GM10248 (cell line): ENCODE data around the gene RTP4.

Experiments
- CTCF ChIA-PET: fragments of 300-600 bp; sonication (Branson Sonifier 250); formaldehyde crosslinking; extraction: SDS; loops from one replicate; lab custom pipeline; 2021; ENCODE audit warnings: antibody characterized with exemption; lab: Yijun Ruan, JAX
- POLR2A ChIA-PET: fragments of 350-650 bp; sonication (Branson Sonifier 250); formaldehyde crosslinking; extraction: SDS; loops from one replicate; lab custom pipeline; 2020; ENCODE audit warnings: antibody characterized with exemption; lab: Yijun Ruan, JAX
- DNase-seq: peaks from one replicate; pipeline ENCODE4 v3.0.0; 2012; ENCODE audit errors: extremely low spot score
- TF ChIP-seq, protein P1 (sequence below): IDR thresholded peaks from 2 replicates; pipeline ENCODE4 v1.5.1; 2012; ENCODE audit warnings: mild to moderate bottlenecking, low read depth; ENCODE audit errors: extremely low read depth, missing control alignments, control extremely low read depth

RTP4 gene

DNA sequence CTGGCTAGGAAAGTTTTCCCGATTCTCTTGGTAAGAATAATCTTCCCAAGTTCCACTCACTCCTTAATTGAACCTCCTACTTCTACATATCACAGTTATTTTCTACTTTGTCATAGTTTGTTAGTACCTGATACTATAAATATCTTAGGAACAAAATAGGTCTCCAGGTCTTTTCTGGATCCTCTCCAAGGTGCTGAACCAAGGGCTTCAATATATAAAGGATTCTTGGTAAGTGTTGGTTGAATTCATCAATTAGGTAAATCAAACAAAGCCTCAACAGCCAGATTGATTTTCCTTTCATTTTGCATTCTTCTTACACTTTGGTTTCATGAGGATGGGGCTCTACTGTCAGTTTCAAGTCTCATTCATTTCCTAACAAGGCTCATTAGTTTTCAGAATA lies 27.6 kb upstream of the RTP4 start:
- ChIA-PET CTCF (interaction anchor here (1.2 to 3.3 kb wide), 4 partner anchors 8 to 21 kb away, joined by 3 to 22 read pairs (median 4); no protein-coding TSS in a partner anchor), POLR2A (no interaction called here)
- no peak for DNase-seq
- TF ChIP-seq, protein P1, sequence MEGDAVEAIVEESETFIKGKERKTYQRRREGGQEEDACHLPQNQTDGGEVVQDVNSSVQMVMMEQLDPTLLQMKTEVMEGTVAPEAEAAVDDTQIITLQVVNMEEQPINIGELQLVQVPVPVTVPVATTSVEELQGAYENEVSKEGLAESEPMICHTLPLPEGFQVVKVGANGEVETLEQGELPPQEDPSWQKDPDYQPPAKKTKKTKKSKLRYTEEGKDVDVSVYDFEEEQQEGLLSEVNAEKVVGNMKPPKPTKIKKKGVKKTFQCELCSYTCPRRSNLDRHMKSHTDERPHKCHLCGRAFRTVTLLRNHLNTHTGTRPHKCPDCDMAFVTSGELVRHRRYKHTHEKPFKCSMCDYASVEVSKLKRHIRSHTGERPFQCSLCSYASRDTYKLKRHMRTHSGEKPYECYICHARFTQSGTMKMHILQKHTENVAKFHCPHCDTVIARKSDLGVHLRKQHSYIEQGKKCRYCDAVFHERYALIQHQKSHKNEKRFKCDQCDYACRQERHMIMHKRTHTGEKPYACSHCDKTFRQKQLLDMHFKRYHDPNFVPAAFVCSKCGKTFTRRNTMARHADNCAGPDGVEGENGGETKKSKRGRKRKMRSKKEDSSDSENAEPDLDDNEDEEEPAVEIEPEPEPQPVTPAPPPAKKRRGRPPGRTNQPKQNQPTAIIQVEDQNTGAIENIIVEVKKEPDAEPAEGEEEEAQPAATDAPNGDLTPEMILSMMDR = no peak

DNA sequence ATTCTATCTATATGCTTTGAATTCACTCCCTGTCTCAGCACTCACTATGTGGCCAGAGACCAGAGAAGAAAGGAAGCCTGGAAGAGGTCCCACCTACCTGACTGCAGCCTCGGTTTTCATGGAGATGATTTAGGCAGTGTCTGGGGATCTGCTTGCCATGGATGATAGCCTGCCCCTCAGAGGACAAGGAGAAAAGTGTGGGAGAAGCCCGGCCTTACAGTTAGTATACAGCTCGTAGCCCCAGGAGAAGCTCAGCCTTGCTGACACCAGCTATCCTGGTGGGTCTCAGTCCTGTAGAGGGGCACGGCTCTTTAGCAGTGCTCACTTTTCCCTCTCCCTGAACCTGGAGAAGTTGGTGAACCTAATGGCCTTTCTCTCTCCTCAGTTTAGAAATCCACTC lies 25.9 kb upstream of the RTP4 start:
- ChIA-PET POLR2A (no interaction called here), CTCF (interaction anchor here (3.3 kb wide), 1 partner anchor 23 kb away, joined by 22 read pairs; no protein-coding TSS in a partner anchor)
- TF ChIP-seq, protein P1 = no peak
- no peak for DNase-seq

GRCh38 chr3:187343670-187344069 lies 24.5 kb upstream of the RTP4 start:
- CTCF ChIA-PET = interaction anchor here (1.3 kb wide), 1 partner anchor 24 kb away, joined by 4 read pairs; no protein-coding TSS in a partner anchor
- no peak for DNase-seq
- POLR2A ChIA-PET = no interaction called here
- TF ChIP-seq, protein P1 = no peak

- TF ChIP-seq, protein P1 = no peak
- no peak for DNase-seq
- CTCF ChIA-PET = interaction anchor here (1.4 kb wide), 1 partner anchor 10 kb away, joined by 3 read pairs; no protein-coding TSS in a partner anchor
- POLR2A ChIA-PET = no interaction called here
Observed at GRCh38 chr3:187352581-187353575, 15.3 kb upstream of the RTP4 start.

DNA sequence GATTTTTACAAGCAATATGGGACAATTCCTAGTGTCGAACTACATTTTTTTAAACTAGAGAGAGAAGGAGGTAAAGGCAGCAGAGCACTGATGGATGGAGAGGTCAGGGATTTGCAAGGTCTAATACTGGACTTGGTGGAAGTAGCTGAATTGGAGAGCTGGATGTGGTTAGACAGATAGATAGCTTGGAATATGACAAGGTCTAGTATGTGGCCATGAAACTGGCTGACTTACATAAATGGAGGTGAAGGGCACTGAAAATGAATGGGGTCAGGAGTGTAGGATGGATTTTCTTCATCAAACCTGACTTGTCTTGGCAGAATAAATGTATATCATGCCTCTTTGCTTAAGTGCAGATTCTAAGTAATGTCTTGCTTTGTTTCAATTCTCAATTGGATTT lies 10.1 kb upstream of the RTP4 start:
- CTCF ChIA-PET = interaction anchor here (1.1 to 2.7 kb wide), 3 partner anchors 10 to 40 kb away, joined by 4 to 9 read pairs (median 5); partner anchors contain the start of gene RTP4
- TF ChIP-seq, protein P1 = no peak
- POLR2A ChIA-PET = no interaction called here
- DNase-seq = no peak

DNA sequence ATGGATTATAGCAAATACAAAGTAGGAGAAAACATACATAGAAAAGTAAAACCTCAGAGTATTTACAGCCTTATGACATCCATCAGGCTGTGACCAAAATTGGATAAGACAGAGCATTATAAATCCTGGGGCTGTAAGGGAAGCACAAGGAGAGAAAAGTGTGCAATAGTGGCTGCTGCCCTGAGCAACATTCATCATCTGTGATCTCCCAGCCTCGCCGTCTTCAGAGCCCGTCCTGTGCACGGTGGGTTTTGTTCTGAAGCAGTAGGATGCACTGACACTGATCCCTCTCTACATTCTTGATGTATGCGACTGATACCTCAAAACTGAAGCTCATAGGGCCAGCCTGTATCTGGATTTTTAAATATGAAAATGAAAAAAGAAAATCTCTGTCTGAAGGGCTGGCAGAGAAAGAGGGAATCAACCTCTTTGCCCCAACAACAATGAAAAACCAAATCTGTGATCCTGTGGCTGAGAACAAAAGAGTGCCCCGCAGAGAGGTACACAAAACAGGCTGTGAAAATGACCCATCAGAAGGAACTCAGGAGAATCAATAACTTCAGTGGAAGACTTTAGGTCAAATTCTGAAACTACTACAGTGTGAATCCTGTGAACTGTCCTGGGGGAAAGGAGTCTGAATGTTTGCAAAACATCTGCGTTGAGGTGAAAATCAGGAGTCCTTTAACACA lies 8.2 kb upstream of the RTP4 start:
- POLR2A ChIA-PET = interaction anchor here (1.0 kb wide), 1 partner anchor 8 kb away, joined by 3 read pairs; the partner anchor contains the start of gene RTP4
- DNase-seq = no peak
- TF ChIP-seq, protein P1 = no peak
- CTCF ChIA-PET = interaction anchor here (1.0 to 2.7 kb wide), 4 partner anchors 9 to 221 kb away, joined by 3 to 9 read pairs (median 4); partner anchors contain the start of genes RPL39L and RTP4
